HEK293 (cell line): ENCODE measurements around the gene LRP1-AS.
A peak's percentile ranks its signal among the peaks of the same experiment; 100 is the strongest.

ENCODE experiments used
- CTCF ChIA-PET: fragments of 350-600 bp; formaldehyde crosslinking; extraction: SDS; loops from one replicate; lab custom pipeline; 2021; ENCODE audit warnings: antibody characterized with exemption; lab: Yijun Ruan, JAX
- POLR2A ChIA-PET: fragments of 300-600 bp; formaldehyde crosslinking; extraction: SDS; loops from one replicate; lab custom pipeline; 2020; ENCODE audit warnings: antibody characterized with exemption, inconsistent platforms; lab: Yijun Ruan, JAX
- H3K27ac ChIP-seq: fragments of 200-500 bp; sonication (Bioruptor generic); 2 replicates; pipeline ENCODE4 v1.5.1; 2014; ENCODE audit warnings: low read depth, low read length, control low read depth, inconsistent platforms; ENCODE audit errors: extremely low read depth
- H3K36me3 ChIP-seq, 2 experiments: fragments of 200-500 bp in 1 of 2; sonication (Bioruptor generic) in 1 of 2; 1 replicate in 1 of 2; 2 replicates in 1 of 2; pipeline ENCODE4 v1.5.1; 2014 to 2017; ENCODE audit warnings: inconsistent platforms in 2 of 2, low read length in 2 of 2; ENCODE audit not compliant: control insufficient read depth in 2 of 2, insufficient read depth in 1 of 2
- H3K4me1 ChIP-seq: fragments of 200-500 bp; sonication (Bioruptor generic); 2 replicates; pipeline ENCODE4 v1.5.1; 2014; ENCODE audit warnings: mild to moderate bottlenecking, low read length, inconsistent platforms; ENCODE audit not compliant: control insufficient read depth, insufficient read depth
- H3K4me3 ChIP-seq: 2 replicates; pipeline ENCODE4 v1.5.1; 2011; ENCODE audit warnings: low read depth, mild to moderate bottlenecking, control low read depth, low read length, moderate library complexity
- H3K9me3 ChIP-seq: fragments of 200-500 bp; sonication (Bioruptor generic); 2 replicates; pipeline ENCODE4 v1.5.1; 2014; ENCODE audit warnings: low read depth, low read length, inconsistent platforms; ENCODE audit not compliant: control insufficient read depth, insufficient read depth
- CTCF ChIP-seq: fragments of 450-650 bp; formaldehyde crosslinking; IDR thresholded peaks from 2 replicates; pipeline ENCODE4 v1.5.1; 2016; ENCODE audit warnings: missing biosample characterization, missing genetic modification characterization
- KLF16 ChIP-seq: fragments of 450-650 bp; formaldehyde crosslinking; IDR thresholded peaks from 2 replicates; pipeline ENCODE4 v1.5.1; 2017; ENCODE audit warnings: missing biosample characterization, missing genetic modification characterization
- MEIS1 ChIP-seq: sonication (generic); formaldehyde crosslinking; IDR thresholded peaks from 2 replicates; pipeline ENCODE4 v1.8.1; 2022; ENCODE audit warnings: missing genetic modification reagents, mild to moderate bottlenecking, borderline replicate concordance
- PRDM6 ChIP-seq: fragments of 450-650 bp; formaldehyde crosslinking; IDR thresholded peaks from 2 replicates; pipeline ENCODE4 v1.5.1; 2017; ENCODE audit warnings: missing biosample characterization, missing genetic modification characterization
- SP2 ChIP-seq: fragments of 450-650 bp; formaldehyde crosslinking; IDR thresholded peaks from 2 replicates; pipeline ENCODE4 v1.5.1; 2016; ENCODE audit warnings: missing biosample characterization, missing genetic modification characterization
- SP7 ChIP-seq: fragments of 450-650 bp; formaldehyde crosslinking; IDR thresholded peaks from 2 replicates; pipeline ENCODE4 v1.5.1; 2016; ENCODE audit warnings: missing biosample characterization, missing genetic modification characterization
- TRIM28 ChIP-seq: IDR thresholded peaks from 2 replicates; pipeline ENCODE4 v1.6.1; 2011; ENCODE audit warnings: low read length, control low read depth, borderline replicate concordance
- ZBTB10 ChIP-seq: fragments of 450-650 bp; formaldehyde crosslinking; IDR thresholded peaks from 2 replicates; pipeline ENCODE4 v1.5.1; 2016; ENCODE audit warnings: missing biosample characterization, missing genetic modification characterization
- ZBTB7A ChIP-seq: fragments of 450-650 bp; formaldehyde crosslinking; IDR thresholded peaks from 2 replicates; pipeline ENCODE4 v1.5.1; 2016; ENCODE audit warnings: low read depth, missing biosample characterization, missing genetic modification characterization
- ZBTB8A ChIP-seq: fragments of 450-650 bp; formaldehyde crosslinking; IDR thresholded peaks from 2 replicates; pipeline ENCODE4 v1.5.1; 2016; ENCODE audit warnings: missing biosample characterization, missing genetic modification characterization
- ZFHX2 ChIP-seq: fragments of 450-650 bp; formaldehyde crosslinking; conservative IDR thresholded peaks from 2 replicates; pipeline ENCODE4 v1.5.1; 2016; ENCODE audit warnings: missing biosample characterization, missing genetic modification characterization
- ZFP41 ChIP-seq: fragments of 450-650 bp; formaldehyde crosslinking; IDR thresholded peaks from 2 replicates; pipeline ENCODE4 v1.5.1; 2016; ENCODE audit warnings: missing biosample characterization, missing genetic modification characterization, borderline replicate concordance
- ZNF132 ChIP-seq: fragments of 450-650 bp; formaldehyde crosslinking; IDR thresholded peaks from 2 replicates; pipeline ENCODE4 v1.5.1; 2017; ENCODE audit warnings: missing biosample characterization, missing genetic modification characterization, borderline replicate concordance
- ZNF155 ChIP-seq: fragments of 450-650 bp; formaldehyde crosslinking; IDR thresholded peaks from 2 replicates; pipeline ENCODE4 v1.5.1; 2016; ENCODE audit warnings: missing biosample characterization, missing genetic modification characterization
- ZNF2 ChIP-seq: fragments of 450-650 bp; formaldehyde crosslinking; IDR thresholded peaks from 2 replicates; pipeline ENCODE4 v1.5.1; 2016; ENCODE audit warnings: missing biosample characterization, missing genetic modification characterization
- ZNF341 ChIP-seq: fragments of 450-650 bp; formaldehyde crosslinking; IDR thresholded peaks from 2 replicates; pipeline ENCODE4; 2016; ENCODE audit warnings: low read depth, missing biosample characterization, missing genetic modification characterization
- ZNF501 ChIP-seq: fragments of 450-650 bp; formaldehyde crosslinking; IDR thresholded peaks from 2 replicates; pipeline ENCODE4 v1.5.1; 2016; ENCODE audit warnings: missing biosample characterization, missing genetic modification characterization
- ZNF544 ChIP-seq: fragments of 450-650 bp; formaldehyde crosslinking; IDR thresholded peaks from 2 replicates; pipeline ENCODE4 v1.5.0; 2017; ENCODE audit warnings: missing biosample characterization, missing genetic modification characterization
- ZNF585B ChIP-seq: fragments of 450-650 bp; formaldehyde crosslinking; IDR thresholded peaks from 2 replicates; pipeline ENCODE4 v1.5.1; 2016; ENCODE audit warnings: missing biosample characterization, missing genetic modification characterization
- ZNF624 ChIP-seq: fragments of 450-650 bp; formaldehyde crosslinking; IDR thresholded peaks from 2 replicates; pipeline ENCODE4 v1.5.1; 2017; ENCODE audit warnings: missing biosample characterization, missing genetic modification characterization
- ZNF629 ChIP-seq: fragments of 450-650 bp; formaldehyde crosslinking; IDR thresholded peaks from 2 replicates; pipeline ENCODE4 v1.5.1; 2017; ENCODE audit warnings: missing biosample characterization, missing genetic modification characterization
- ZNF654 ChIP-seq: fragments of 450-650 bp; formaldehyde crosslinking; IDR thresholded peaks from 2 replicates; pipeline ENCODE4 v1.5.1; 2016; ENCODE audit warnings: low read depth, missing biosample characterization, missing genetic modification characterization
- ZNF660 ChIP-seq: fragments of 450-650 bp; IDR thresholded peaks from 2 replicates; pipeline ENCODE4 v1.5.1; 2018; ENCODE audit warnings: missing biosample characterization, mild to moderate bottlenecking, missing genetic modification characterization
- ZNF664 ChIP-seq: fragments of 450-650 bp; formaldehyde crosslinking; IDR thresholded peaks from 2 replicates; pipeline ENCODE4 v1.5.1; 2016; ENCODE audit warnings: missing biosample characterization, missing genetic modification characterization
- ZNF670 ChIP-seq: fragments of 450-650 bp; formaldehyde crosslinking; IDR thresholded peaks from 2 replicates; pipeline ENCODE4 v1.5.1; 2016; ENCODE audit warnings: missing biosample characterization, missing genetic modification characterization, low read depth
- ZNF692 ChIP-seq: fragments of 450-650 bp; formaldehyde crosslinking; IDR thresholded peaks from 2 replicates; pipeline ENCODE4 v1.5.1; 2016; ENCODE audit warnings: missing biosample characterization, missing genetic modification characterization
- ZNF704 ChIP-seq: fragments of 450-650 bp; formaldehyde crosslinking; IDR thresholded peaks from 2 replicates; pipeline ENCODE4 v1.5.1; 2016; ENCODE audit warnings: missing biosample characterization, missing genetic modification characterization
- ZNF747 ChIP-seq: fragments of 450-650 bp; formaldehyde crosslinking; IDR thresholded peaks from 2 replicates; pipeline ENCODE4 v1.5.1; 2016; ENCODE audit warnings: missing biosample characterization, missing genetic modification characterization
- ZNF777 ChIP-seq: fragments of 450-650 bp; formaldehyde crosslinking; IDR thresholded peaks from 2 replicates; pipeline ENCODE4 v1.5.1; 2017; ENCODE audit warnings: missing biosample characterization, missing genetic modification characterization, borderline replicate concordance
- ZNF785 ChIP-seq: fragments of 450-650 bp; formaldehyde crosslinking; IDR thresholded peaks from 2 replicates; pipeline ENCODE4 v1.5.1; 2016; ENCODE audit warnings: missing biosample characterization, missing genetic modification characterization
- ZNF791 ChIP-seq: fragments of 450-650 bp; formaldehyde crosslinking; IDR thresholded peaks from 2 replicates; pipeline ENCODE4 v1.5.1; 2016; ENCODE audit warnings: missing biosample characterization, missing genetic modification characterization

The LRP1-AS gene

GRCh38 chr12:57126061-57126460 lies 21.4 kb downstream of the LRP1-AS start:
- ChIA-PET POLR2A (interaction anchor here (2.6 kb wide), 1 partner anchor 14 kb away, joined by 27 read pairs; the partner anchor contains the start of gene STAT6), CTCF (interaction anchor here (0.6 to 8.9 kb wide), 8 partner anchors 11 to 982 kb away, joined by 3 to 259 read pairs (median 22); partner anchors contain the start of gene STAT6)

GRCh38 chr12:57124261-57124877 lies 23.1 kb downstream of the LRP1-AS start:
- Histone ChIP-seq H3K36me3 (no peaks in the 10 kb centered on the region), H3K4me1 (peaks cover 10% of the 10 kb centered on the region), H3K4me3 (no peak overlapping the region), H3K27ac (no peak overlapping the region), H3K9me3 (no peaks in the 10 kb centered on the region)
- CTCF ChIA-PET: interaction anchor here (0.5 to 8.9 kb wide), 46 partner anchors 9 to 365 kb away, joined by 3 to 259 read pairs (median 5); partner anchors contain the start of genes STAC3 and STAT6
- TF ChIP-seq ZBTB10 (tag by site-specific recombination) (no peak), ZNF544 (tag by site-specific recombination) (no peak), ZNF654 (tag by site-specific recombination) (peak; percentile 69), ZFHX2 (tag by site-specific recombination) (peak; percentile 46), ZFP41 (tag by site-specific recombination) (no peak), ZNF747 (tag by site-specific recombination) (no peak), ZNF660 (no peak), ZNF624 (no peak), ZBTB8A (peak; percentile 36; the same call in 1 of the 2 replicates), ZNF2 (tag by site-specific recombination) (0 out of 2 replicates have a peak, but pooled peaks have one; percentile 30), ZNF585B (no peak), KLF16 (tag by site-specific recombination) (no peak), ZNF704 (tag by site-specific recombination) (no peak), CTCF (tag by site-specific recombination) (peak; percentile 62; the same call in 1 of the 2 replicates), ZNF132 (tag by site-specific recombination) (no peak), ZNF664 (tag by site-specific recombination) (peak; percentile 49), PRDM6 (no peak)
- POLR2A ChIA-PET: interaction anchor here (0.7 to 1.0 kb wide), 2 partner anchors 12 to 51 kb away, joined by 3 to 7 read pairs; no protein-coding TSS in a partner anchor

More at GRCh38 chr12:57126061-57126460, 21.4 kb downstream of the LRP1-AS start:
- Histone ChIP-seq H3K27ac (no peak overlapping the region), H3K4me1 (peaks cover 10% of the 10 kb centered on the region), H3K9me3 (no peaks in the 10 kb centered on the region), H3K36me3 (no peaks in the 10 kb centered on the region), H3K4me3 (no peak overlapping the region)
- no peak for TF ChIP-seq SP7 (tag by site-specific recombination)
- TF ChIP-seq ZNF777 (tag by site-specific recombination): no peak
- TF ChIP-seq TRIM28: no peak
- TF ChIP-seq SP2 (tag by site-specific recombination): no peak
- no peak for TF ChIP-seq ZNF132 (tag by site-specific recombination)
- TF ChIP-seq ZNF692: no peak
- no peak for TF ChIP-seq ZNF501 (tag by site-specific recombination)
- no peak for TF ChIP-seq ZNF341 (tag by site-specific recombination)
- no peak for TF ChIP-seq ZNF544 (tag by site-specific recombination)
- no peak for TF ChIP-seq ZNF155
- TF ChIP-seq ZNF629 (tag by site-specific recombination): no peak
- TF ChIP-seq MEIS1: no peak
- no peak for TF ChIP-seq ZBTB7A (tag by site-specific recombination)
- no peak for TF ChIP-seq ZNF785 (tag by site-specific recombination)
- no peak for TF ChIP-seq ZNF670 (tag by site-specific recombination)
- no peak for TF ChIP-seq ZNF791 (tag by site-specific recombination)
